RCC 7860 (cell line): Measurements from ENCODE around the gene ABCA12.
A peak's percentile ranks its signal among the peaks of the same experiment; 100 is the strongest.

Experiments used
- DNase-seq: peaks from one replicate; pipeline ENCODE4 v3.0.0-alpha.2; 2015; ENCODE audit warnings: low spot score
- FAIRE-seq: peaks from 2 replicates; lab custom pipeline; 2012; peaks lifted over from hg19 to GRCh38; lab: Jason Lieb, UNC

ABCA12 gene

GRCh38 chr2:215049341-215049740 is 89.1 kb downstream of the ABCA12 start:
- DNase-seq: no peak
- no peak for FAIRE-seq

GRCh38 chr2:215038421-215038820 is 100.0 kb downstream of the ABCA12 start:
- DNase-seq: no peak
- FAIRE-seq: no peak

- DNase-seq: no peak
- no peak for FAIRE-seq
Measured at GRCh38 chr2:215036314-215036713, 102.1 kb downstream of the ABCA12 start.

GRCh38 chr2:215034154-215034553 is 104.3 kb downstream of the ABCA12 start:
- no peak for DNase-seq
- FAIRE-seq: no peak

- FAIRE-seq (no peak), DNase-seq (no peak)
Measured at GRCh38 chr2:215032153-215032552, 106.3 kb downstream of the ABCA12 start.

GRCh38 chr2:215031321-215031720 is 107.1 kb downstream of the ABCA12 start:
- no peak for DNase-seq
- no peak for FAIRE-seq

GRCh38 chr2:215029936-215030335 is 108.5 kb downstream of the ABCA12 start:
- DNase-seq (no peak), FAIRE-seq (no peak)

GRCh38 chr2:215028231-215028630 is 110.2 kb downstream of the ABCA12 start:
- no peak for DNase-seq

GRCh38 chr2:215027779-215028178 is 110.6 kb downstream of the ABCA12 start:
- FAIRE-seq: no peak

More at GRCh38 chr2:215028231-215028630, 110.2 kb downstream of the ABCA12 start:
- FAIRE-seq: no peak

GRCh38 chr2:215022910-215023309 is 115.5 kb downstream of the ABCA12 start:
- no peak for DNase-seq
- no peak for FAIRE-seq

More at GRCh38 chr2:215027779-215028178, 110.6 kb downstream of the ABCA12 start:
- no peak for DNase-seq

GRCh38 chr2:215022418-215022817 is 116.0 kb downstream of the ABCA12 start:
- DNase-seq: no peak
- peak; percentile 26 for FAIRE-seq

GRCh38 chr2:215020283-215020682 is 118.1 kb downstream of the ABCA12 start:
- DNase-seq (no peak), FAIRE-seq (no peak)

GRCh38 chr2:215019521-215020145 is 118.8 kb downstream of the ABCA12 start:
- DNase-seq: no peak

GRCh38 chr2:215019085-215019484 is 119.3 kb downstream of the ABCA12 start:
- FAIRE-seq (no peak), DNase-seq (no peak)

More at GRCh38 chr2:215019521-215020145, 118.8 kb downstream of the ABCA12 start:
- FAIRE-seq: no peak

- no peak for DNase-seq
- FAIRE-seq: no peak
Measured at GRCh38 chr2:215015421-215015820, 123.0 kb downstream of the ABCA12 start.

GRCh38 chr2:215010390-215010789 is 128.0 kb downstream of the ABCA12 start:
- no peak for DNase-seq
- no peak for FAIRE-seq

- FAIRE-seq (no peak), DNase-seq (no peak)
Measured at GRCh38 chr2:215003001-215003400, 135.4 kb downstream of the ABCA12 start.

GRCh38 chr2:215002500-215002899 is 135.9 kb downstream of the ABCA12 start:
- peak; percentile 20 for FAIRE-seq
- DNase-seq: no peak

GRCh38 chr2:215000721-215001120 is 137.7 kb downstream of the ABCA12 start:
- FAIRE-seq (no peak), DNase-seq (no peak)

- FAIRE-seq (no peak), DNase-seq (no peak)
Measured at GRCh38 chr2:214995926-214996670, 142.3 kb downstream of the ABCA12 start.

GRCh38 chr2:214995409-214995808 is 143.0 kb downstream of the ABCA12 start:
- DNase-seq (no peak), FAIRE-seq (no peak)

GRCh38 chr2:214992911-214993310 is 145.5 kb downstream of the ABCA12 start:
- DNase-seq (no peak), FAIRE-seq (no peak)
